HCT116 (cell line): ENCODE results near the gene BABAM2.

ENCODE experiments used
- CBX3 ChIP-seq: IDR thresholded peaks from 2 replicates; pipeline ENCODE4 v1.6.1; 2012; ENCODE audit warnings: low read depth
- CEBPB ChIP-seq: IDR thresholded peaks from 2 replicates; pipeline ENCODE4 v1.6.1; 2012; ENCODE audit warnings: low read depth
- EZH2 ChIP-seq: fragments of 200-600 bp; sonication (generic); IDR thresholded peaks from 2 replicates; pipeline ENCODE4 v1.6.1; 2017; ENCODE audit warnings: antibody characterized with exemption, mixed run types
- JUND ChIP-seq: IDR thresholded peaks from 2 replicates; pipeline ENCODE4 v1.6.1; 2012
- POLR2A ChIP-seq: IDR thresholded peaks from 2 replicates; pipeline ENCODE4 v1.7.0; 2011; ENCODE audit warnings: borderline replicate concordance; ENCODE audit not compliant: insufficient read depth, insufficient read length; ENCODE audit errors: extremely low read depth
- POLR2AphosphoS5 ChIP-seq: IDR thresholded peaks from 2 replicates; pipeline ENCODE4 v1.6.1; 2011; ENCODE audit warnings: mild to moderate bottlenecking, low read depth, low read length, moderate library complexity
- RAD21 ChIP-seq: IDR thresholded peaks from 2 replicates; pipeline ENCODE4 v1.6.1; 2012; ENCODE audit warnings: low read depth, mild to moderate bottlenecking
- REST ChIP-seq: IDR thresholded peaks from 2 replicates; pipeline ENCODE4 v1.6.1; 2012; ENCODE audit warnings: low read depth
- SRF ChIP-seq: IDR thresholded peaks from 2 replicates; pipeline ENCODE4 v1.6.1; 2012; ENCODE audit warnings: low read depth
- TF ChIP-seq, protein P1 (sequence below), 3 experiments: fragments of 200-600 bp in 1 of 3; sonication (generic) in 1 of 3; IDR thresholded peaks in 2 of 3; conservative IDR thresholded peaks in 1 of 3; 2 replicates each; pipeline ENCODE4 v1.5.1; 2012 to 2017; ENCODE audit warnings: low read depth in 2 of 3, low read length in 2 of 3, antibody characterized with exemption in 1 of 3, borderline replicate concordance in 1 of 3, control low read depth in 1 of 3, mild to moderate bottlenecking in 1 of 3, mixed read lengths in 1 of 3, mixed run types in 1 of 3, moderate library complexity in 1 of 3; ENCODE audit not compliant: insufficient read depth in 1 of 3

GRCh38 chr2:28035816-28036215, 145.3 kb downstream of the BABAM2 start:
- no peak for TF ChIP-seq SRF
- TF ChIP-seq, protein P1, sequence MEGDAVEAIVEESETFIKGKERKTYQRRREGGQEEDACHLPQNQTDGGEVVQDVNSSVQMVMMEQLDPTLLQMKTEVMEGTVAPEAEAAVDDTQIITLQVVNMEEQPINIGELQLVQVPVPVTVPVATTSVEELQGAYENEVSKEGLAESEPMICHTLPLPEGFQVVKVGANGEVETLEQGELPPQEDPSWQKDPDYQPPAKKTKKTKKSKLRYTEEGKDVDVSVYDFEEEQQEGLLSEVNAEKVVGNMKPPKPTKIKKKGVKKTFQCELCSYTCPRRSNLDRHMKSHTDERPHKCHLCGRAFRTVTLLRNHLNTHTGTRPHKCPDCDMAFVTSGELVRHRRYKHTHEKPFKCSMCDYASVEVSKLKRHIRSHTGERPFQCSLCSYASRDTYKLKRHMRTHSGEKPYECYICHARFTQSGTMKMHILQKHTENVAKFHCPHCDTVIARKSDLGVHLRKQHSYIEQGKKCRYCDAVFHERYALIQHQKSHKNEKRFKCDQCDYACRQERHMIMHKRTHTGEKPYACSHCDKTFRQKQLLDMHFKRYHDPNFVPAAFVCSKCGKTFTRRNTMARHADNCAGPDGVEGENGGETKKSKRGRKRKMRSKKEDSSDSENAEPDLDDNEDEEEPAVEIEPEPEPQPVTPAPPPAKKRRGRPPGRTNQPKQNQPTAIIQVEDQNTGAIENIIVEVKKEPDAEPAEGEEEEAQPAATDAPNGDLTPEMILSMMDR (IDR thresholded peaks at IDR 0.05 in 2 of 3, conservative IDR thresholded peaks at IDR 0.05 in 1 of 3; ENCODE audit: borderline replicate concordance in 1 of 3, insufficient read depth in 1 of 3, low read depth in 2 of 3, low read length in 2 of 3): no peak
- TF ChIP-seq POLR2AphosphoS5: no peak
- no peak for TF ChIP-seq RAD21
- TF ChIP-seq POLR2A: no peak
- TF ChIP-seq CEBPB: no peak
- no peak for TF ChIP-seq REST
- TF ChIP-seq EZH2: no peak
- TF ChIP-seq CBX3: no peak
- no peak for TF ChIP-seq JUND
